Erythroblast (primary cell): ENCODE measurements around the gene IMMP2L.

Experiments
- GATA1 ChIP-seq: IDR thresholded peaks from 2 replicates; pipeline ENCODE4 v1.6.1; 2011; ENCODE audit warnings: low read depth, mild to moderate bottlenecking, control low read depth, low read length, moderate library complexity
- POLR2A ChIP-seq: IDR thresholded peaks from 2 replicates; pipeline ENCODE4 v1.6.1; 2011; ENCODE audit warnings: mild to moderate bottlenecking, low read length

DNA sequence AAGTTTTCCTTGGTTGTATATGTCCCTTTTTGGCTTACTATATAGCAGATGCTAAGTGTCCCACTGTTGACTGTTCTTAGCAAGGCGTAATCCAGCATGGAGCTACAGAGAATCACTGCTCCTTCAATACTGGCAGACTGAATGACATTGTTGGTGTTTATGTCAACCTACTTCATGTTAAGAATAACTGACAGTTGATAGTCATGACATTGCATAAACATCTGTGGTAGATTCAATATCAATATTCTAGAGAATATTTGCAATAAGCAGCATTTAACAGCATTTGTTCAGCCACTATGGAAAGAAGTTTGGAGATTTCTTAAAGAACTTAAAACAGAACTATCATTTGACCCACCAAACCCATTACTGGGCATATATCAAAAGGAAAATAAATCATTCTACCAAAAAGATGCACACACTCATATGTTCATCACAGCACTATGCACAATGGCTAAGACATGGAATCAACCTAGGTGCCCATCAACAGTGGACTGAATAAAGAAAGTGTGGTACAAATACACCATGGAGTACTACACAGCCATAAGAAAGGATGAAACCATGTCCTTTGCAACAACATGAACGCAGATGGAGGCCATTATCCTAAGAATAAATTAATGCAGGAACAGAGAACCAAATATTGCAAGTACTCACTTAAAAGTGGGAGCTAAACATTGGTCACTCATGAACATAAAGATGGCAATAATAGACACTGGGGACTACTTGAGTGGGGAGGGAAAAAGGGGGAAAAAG is 88.7 kb downstream of the IMMP2L start:
- TF ChIP-seq POLR2A (no peak), GATA1 (no peak)
